ENCODE measurements around the gene SLC36A4.
"Not testable (repeated sequence)": the region's sequence is repeated elsewhere in the genome, so short reads cannot be mapped to it uniquely, and the experiment has no call there.

Gene SLC36A4

GRCh38 chr11:93197380-93198214, at the start of gene SLC36A4:
SLC36A4 (minus strand) TSS chr11:93197991; CDS start chr11:93197832, 159 bp downstream.
- peak in 55 of 56 donors; percentile 37 to 92 (median 81) for DNase-seq

- not testable (repeated sequence) for DNase-seq
These were observed 49.0 kb upstream of the SLC36A4 start for GRCh38 chr11:93246790-93247189.

GRCh38 chr11:93244018-93244417, 46.2 kb upstream of the SLC36A4 start:
- no peak for DNase-seq

- no peak for DNase-seq
These were observed 42.2 kb upstream of the SLC36A4 start for GRCh38 chr11:93239966-93240365.

GRCh38 chr11:93238956-93239355, 41.2 kb upstream of the SLC36A4 start:
- no peak for DNase-seq

- peak in 5 of 56 donors; percentile 2 to 23 (median 8) for DNase-seq
These were observed 39.2 kb upstream of the SLC36A4 start for GRCh38 chr11:93236741-93237675.

- peak in 54 of 56 donors; percentile 4 to 86 (median 55) for DNase-seq
These were observed 36.9 kb upstream of the SLC36A4 start for GRCh38 chr11:93234602-93235207.

GRCh38 chr11:93229876-93230275, 32.1 kb upstream of the SLC36A4 start:
- no peak for DNase-seq

- DNase-seq = peak in 6 of 56 donors; percentile 4 to 17 (median 11)
These were observed 27.9 kb upstream of the SLC36A4 start for GRCh38 chr11:93225662-93226061.

- DNase-seq = no peak
These were observed 23.7 kb upstream of the SLC36A4 start for GRCh38 chr11:93221539-93221938.

GRCh38 chr11:93220078-93220477, 22.3 kb upstream of the SLC36A4 start:
- DNase-seq = no peak

- DNase-seq = no peak
These were observed 21.6 kb upstream of the SLC36A4 start for GRCh38 chr11:93219440-93219839.

- no peak for DNase-seq
These were observed 18.8 kb upstream of the SLC36A4 start for GRCh38 chr11:93216511-93217101.

- DNase-seq = no peak
These were observed 15.8 kb upstream of the SLC36A4 start for GRCh38 chr11:93213622-93214021.

GRCh38 chr11:93212094-93212493, 14.3 kb upstream of the SLC36A4 start:
- no peak for DNase-seq

- DNase-seq = no peak
These were observed 11.7 kb upstream of the SLC36A4 start for GRCh38 chr11:93209466-93209865.

- DNase-seq = no peak
These were observed 11.0 kb upstream of the SLC36A4 start for GRCh38 chr11:93208663-93209270.

- no peak for DNase-seq
These were observed 1.8 kb upstream of the SLC36A4 start for GRCh38 chr11:93199616-93200015.

GRCh38 chr11:93198215-93198845, 539 bp upstream of the SLC36A4 start:
- DNase-seq = no peak

GRCh38 chr11:93196816-93197379, 893 bp downstream of the SLC36A4 start:
- no peak for DNase-seq

All from amygdala (tissue), 56 donors.